Fibroblast of pulmonary artery (primary cell): ENCODE results near the gene NKAP.

Source experiments
- DNase-seq: peaks from one replicate; pipeline ENCODE4 v3.0.0-alpha.2; 2010; ENCODE audit warnings: low read depth
- H3K4me3 ChIP-seq: replicated peaks from 2 replicates; pipeline ENCODE4 v1.5.1; 2011; ENCODE audit warnings: low read depth, mild to moderate bottlenecking, control low read depth, low read length, moderate library complexity
- CTCF ChIP-seq: IDR thresholded peaks from 2 replicates; pipeline ENCODE4 v1.5.1; 2011; ENCODE audit warnings: mild to moderate bottlenecking, control low read depth, low read length, inconsistent platforms; ENCODE audit errors: missing control alignments

The NKAP gene

GRCh38 chrX:119887721-119888425 is 55.7 kb downstream of the NKAP start:
- peak; percentile 55 for TF ChIP-seq CTCF
- peak overlapping the region; percentile 37 for H3K4me3 ChIP-seq
- peak; percentile 52 for DNase-seq

- H3K4me3 ChIP-seq = no peak overlapping the region
- no peak for TF ChIP-seq CTCF
- DNase-seq = no peak
Measured at GRCh38 chrX:119885554-119886428, 57.8 kb downstream of the NKAP start.

- DNase-seq = peak; percentile 67
- no peak overlapping the region for H3K4me3 ChIP-seq
- peak; percentile 73 for TF ChIP-seq CTCF
Measured at GRCh38 chrX:119880552-119881437, 62.8 kb downstream of the NKAP start.

- TF ChIP-seq CTCF = no peak
- no peak for DNase-seq
- no peak overlapping the region for H3K4me3 ChIP-seq
Measured at GRCh38 chrX:119880076-119880475, 63.5 kb downstream of the NKAP start.

- no peak for TF ChIP-seq CTCF
- DNase-seq = no peak
- no peak overlapping the region for H3K4me3 ChIP-seq
Measured at GRCh38 chrX:119878740-119879139, 64.8 kb downstream of the NKAP start.

- no peak for TF ChIP-seq CTCF
- H3K4me3 ChIP-seq = peak within 1 kb of the TSS; percentile 78
- peak; percentile 84 for DNase-seq
Measured at GRCh38 chrX:119871599-119872395, 71.8 kb downstream of the NKAP start, which contains the start of the genes NDUFA1 and RNF113A. Gene NDUFA1, plus strand, starts transcription at chrX:119871832. Its CDS starts 80 bp downstream, at chrX:119871912. Gene RNF113A, minus strand, starts transcription at chrX:119871733. Its CDS starts 120 bp downstream, at chrX:119871613.
